ENCODE measurements around the gene LDLRAD3. TPM values are rescaled to one million over a fixed set of nuclear protein-coding genes. Genes with fewer than 3 reads are reported as not detected.
"Not testable (repeated sequence)": the region's sequence is repeated elsewhere in the genome, so short reads cannot be mapped to it uniquely, and the experiment has no call there.

The LDLRAD3 gene
- total RNA-seq, 2 donors from 2014 or later: 19.2 to 30.6 TPM

GRCh38 chr11:36186340-36187175, 242.7 kb downstream of the LDLRAD3 start:
- Histone ChIP-seq H3K4me3 (ENCODE audit: low read length) (no peak overlapping the region), H3K9me3 (ENCODE audit: control insufficient read depth, low read length) (peaks cover 8% of the 10 kb centered on the region), H3K9ac (ENCODE audit: extremely low read depth, low read length, poor library complexity, severe bottlenecking) (no peak overlapping the region), H3K27ac (ENCODE audit: low read depth, low read length) (no peak overlapping the region), H3K27me3 (ENCODE audit: control insufficient read depth, insufficient read depth, low read length, poor library complexity, severe bottlenecking) (no peaks in the 10 kb centered on the region), H3K36me3 (ENCODE audit: control insufficient read depth, insufficient read depth, low read length) (peaks cover 3% of the 10 kb centered on the region), H3K4me1 (ENCODE audit: control insufficient read depth, insufficient read depth, low read length) (no peaks in the 10 kb centered on the region)
- H3K4me3 Mint-ChIP-seq: no peak overlapping the region
- no peaks in the 10 kb centered on the region for H3K9me3 Mint-ChIP-seq
- peaks cover 20% of the 10 kb centered on the region for H3K36me3 Mint-ChIP-seq (ENCODE audit: low read depth)
- H3K27me3 Mint-ChIP-seq (ENCODE audit: insufficient read depth): no peaks in the 10 kb centered on the region
- H3K4me1 Mint-ChIP-seq: peaks cover 12% of the 10 kb centered on the region
- TF ChIP-seq, protein P1, sequence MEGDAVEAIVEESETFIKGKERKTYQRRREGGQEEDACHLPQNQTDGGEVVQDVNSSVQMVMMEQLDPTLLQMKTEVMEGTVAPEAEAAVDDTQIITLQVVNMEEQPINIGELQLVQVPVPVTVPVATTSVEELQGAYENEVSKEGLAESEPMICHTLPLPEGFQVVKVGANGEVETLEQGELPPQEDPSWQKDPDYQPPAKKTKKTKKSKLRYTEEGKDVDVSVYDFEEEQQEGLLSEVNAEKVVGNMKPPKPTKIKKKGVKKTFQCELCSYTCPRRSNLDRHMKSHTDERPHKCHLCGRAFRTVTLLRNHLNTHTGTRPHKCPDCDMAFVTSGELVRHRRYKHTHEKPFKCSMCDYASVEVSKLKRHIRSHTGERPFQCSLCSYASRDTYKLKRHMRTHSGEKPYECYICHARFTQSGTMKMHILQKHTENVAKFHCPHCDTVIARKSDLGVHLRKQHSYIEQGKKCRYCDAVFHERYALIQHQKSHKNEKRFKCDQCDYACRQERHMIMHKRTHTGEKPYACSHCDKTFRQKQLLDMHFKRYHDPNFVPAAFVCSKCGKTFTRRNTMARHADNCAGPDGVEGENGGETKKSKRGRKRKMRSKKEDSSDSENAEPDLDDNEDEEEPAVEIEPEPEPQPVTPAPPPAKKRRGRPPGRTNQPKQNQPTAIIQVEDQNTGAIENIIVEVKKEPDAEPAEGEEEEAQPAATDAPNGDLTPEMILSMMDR (conservative IDR thresholded peaks at IDR 0.05): no peak
- no peak for DNase-seq
- 83 to 86% methylated on average over 4 to 6 of the region's 6 CpGs for WGBS, 2 experiments (ENCODE audit: insufficient coverage in 1 of 2, insufficient read length in 1 of 2)
- no peak overlapping the region for H3K27ac Mint-ChIP-seq

DNA sequence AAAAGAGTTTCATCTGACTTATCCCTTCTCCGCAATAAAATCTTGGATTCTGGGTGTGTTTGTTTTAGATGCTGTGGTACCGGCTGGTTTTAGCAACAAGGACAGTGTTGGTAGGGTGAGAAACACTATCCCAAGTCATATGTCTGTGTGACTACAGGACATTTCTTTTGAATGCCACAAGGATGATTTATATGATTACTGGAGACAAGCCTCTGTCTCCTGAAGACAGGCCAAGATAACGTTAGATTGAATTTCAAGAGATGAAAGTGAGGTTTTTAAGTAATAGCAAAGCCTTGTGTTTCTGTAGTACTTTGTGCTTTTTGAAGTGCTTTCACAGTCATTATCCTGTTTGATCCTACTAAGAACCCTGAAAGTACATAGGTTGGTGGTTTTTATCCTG, 243.8 kb downstream of the LDLRAD3 start:
- Mint-ChIP-seq H3K4me1 (peaks cover 7% of the 10 kb centered on the region), H3K27me3 (ENCODE audit: insufficient read depth) (no peaks in the 10 kb centered on the region), H3K27ac (no peak overlapping the region), H3K9me3 (no peaks in the 10 kb centered on the region), H3K4me3 (no peak overlapping the region), H3K36me3 (ENCODE audit: low read depth) (peaks cover 22% of the 10 kb centered on the region)
- no peaks in the 10 kb centered on the region for H3K27me3 ChIP-seq (ENCODE audit: control insufficient read depth, insufficient read depth, low read length, poor library complexity, severe bottlenecking)
- H3K36me3 ChIP-seq (ENCODE audit: control insufficient read depth, insufficient read depth, low read length): peaks cover 6% of the 10 kb centered on the region
- no peak overlapping the region for H3K9ac ChIP-seq (ENCODE audit: extremely low read depth, low read length, poor library complexity, severe bottlenecking)
- WGBS, 2 experiments (ENCODE audit: insufficient coverage in 1 of 2, insufficient read length in 1 of 2): 86 to 100% methylated on average over 1 to 3 of the region's 3 CpGs
- no peak overlapping the region for H3K27ac ChIP-seq (ENCODE audit: low read depth, low read length)
- no peaks in the 10 kb centered on the region for H3K4me1 ChIP-seq (ENCODE audit: control insufficient read depth, insufficient read depth, low read length)
- DNase-seq: no peak
- peaks cover 8% of the 10 kb centered on the region for H3K9me3 ChIP-seq (ENCODE audit: control insufficient read depth, low read length)
- TF ChIP-seq, protein P1 (conservative IDR thresholded peaks at IDR 0.05): no peak
- no peak overlapping the region for H3K4me3 ChIP-seq (ENCODE audit: low read length)

- not testable (repeated sequence) for H3K4me3 Mint-ChIP-seq; DNase-seq; H3K27ac Mint-ChIP-seq; H3K4me1 ChIP-seq (ENCODE audit: control insufficient read depth, insufficient read depth, low read length); H3K4me1 Mint-ChIP-seq; H3K36me3 ChIP-seq (ENCODE audit: control insufficient read depth, insufficient read depth, low read length); H3K4me3 ChIP-seq (ENCODE audit: low read length); H3K27me3 Mint-ChIP-seq (ENCODE audit: insufficient read depth); H3K27ac ChIP-seq (ENCODE audit: low read depth, low read length); H3K9me3 ChIP-seq (ENCODE audit: control insufficient read depth, low read length); H3K27me3 ChIP-seq (ENCODE audit: control insufficient read depth, insufficient read depth, low read length, poor library complexity, severe bottlenecking); H3K9ac ChIP-seq (ENCODE audit: extremely low read depth, low read length, poor library complexity, severe bottlenecking); H3K9me3 Mint-ChIP-seq
- H3K36me3 Mint-ChIP-seq (ENCODE audit: low read depth): peaks cover 27% of the 10 kb centered on the region
- WGBS, 2 experiments (ENCODE audit: insufficient coverage in 1 of 2, insufficient read length in 1 of 2): 100% methylated on average over 1 of the region's 1 CpG; no CpG with 5 or more reads in 1 of the 2 experiments
Measured at GRCh38 chr11:36189735-36190134, 245.9 kb downstream of the LDLRAD3 start.
